Left forelimb (tissue), 1 donor: ENCODE measurements around the gene SORL1.
"Not testable (repeated sequence)": the region's sequence is repeated elsewhere in the genome, so short reads cannot be mapped to it uniquely, and the experiment has no call there.

ENCODE experiments used
- DNase-seq: peaks from one replicate; pipeline ENCODE4 v3.0.0-alpha.2; 2018; ENCODE audit warnings: low spot score

Gene SORL1

GRCh38 chr11:121563900-121564822 is 112.0 kb downstream of the SORL1 start:
- no peak for DNase-seq

DNA sequence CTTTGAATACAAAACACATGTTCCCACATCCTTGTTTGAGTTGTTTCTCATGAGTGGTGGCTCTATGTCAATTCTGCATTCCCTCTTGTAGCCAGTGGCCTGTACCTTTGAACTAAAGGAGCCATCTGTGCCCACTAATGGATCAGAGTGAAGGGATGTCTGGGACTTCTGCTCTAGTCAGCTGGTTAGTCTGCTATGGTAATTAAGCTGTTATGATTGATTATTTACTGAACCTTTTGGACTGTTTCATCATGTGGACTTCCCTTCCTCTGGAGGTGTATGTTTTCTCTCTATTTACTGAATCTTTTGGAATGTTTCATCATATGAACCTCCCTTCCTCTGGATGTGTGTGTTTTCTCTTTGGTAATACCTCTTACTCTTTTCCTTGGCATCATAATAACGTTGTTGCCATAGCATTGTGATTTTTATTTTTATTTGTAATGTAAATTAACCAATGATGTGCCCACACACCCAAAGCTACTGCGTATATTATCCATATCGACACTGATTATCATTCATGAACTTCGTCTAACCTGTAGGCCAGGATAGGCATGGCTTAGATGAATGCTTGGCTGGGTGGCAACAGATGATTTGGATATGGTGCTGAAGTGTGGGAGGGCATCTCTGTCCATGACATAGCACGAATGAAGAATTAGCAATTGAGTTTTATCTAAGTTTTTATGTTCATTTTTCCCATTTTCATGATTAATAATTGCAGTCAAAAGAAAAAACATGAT is 113.0 kb downstream of the SORL1 start:
- DNase-seq, result no peak

GRCh38 chr11:121566279-121567168 is 114.4 kb downstream of the SORL1 start:
- no peak for DNase-seq

DNA sequence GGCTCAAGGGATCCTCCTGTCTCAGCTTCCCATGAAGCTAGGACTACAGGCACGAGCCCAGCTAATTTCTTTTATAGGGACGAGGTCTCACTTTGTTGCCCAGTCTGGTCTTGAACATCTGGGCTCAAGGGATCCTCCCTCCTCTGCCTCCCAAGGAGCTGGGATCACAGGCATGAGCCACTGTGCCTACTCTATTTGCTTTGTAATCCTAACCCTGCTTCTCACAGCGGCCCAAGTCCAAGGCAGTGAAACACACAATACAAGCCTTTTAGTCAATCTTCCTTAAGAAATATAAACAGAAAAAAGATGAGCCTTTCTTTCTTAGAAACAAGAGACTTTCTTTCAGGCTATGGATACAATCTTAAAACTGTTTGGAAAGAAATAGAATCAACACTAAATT is 115.9 kb downstream of the SORL1 start:
- DNase-seq, result no peak

GRCh38 chr11:121569332-121570299 is 117.5 kb downstream of the SORL1 start:
- DNase-seq, result not testable (repeated sequence)

DNA sequence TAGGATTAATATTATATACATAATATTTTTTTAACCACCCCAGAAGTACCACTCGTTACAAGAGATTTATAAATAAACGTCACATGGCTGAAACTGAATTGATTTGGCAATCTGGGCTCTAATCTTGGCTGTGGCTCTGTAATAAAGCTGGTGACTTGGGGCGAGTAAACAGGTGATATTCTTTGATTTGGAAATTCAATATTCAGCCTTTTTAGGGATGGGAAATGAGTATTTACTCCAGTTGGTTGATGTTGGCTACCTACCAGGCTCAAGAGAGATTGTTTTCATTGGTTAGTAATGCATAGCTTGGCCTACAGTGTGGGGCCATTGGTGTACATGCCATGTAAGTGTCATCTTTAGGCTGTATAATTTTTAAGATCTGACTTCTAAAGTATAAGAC is 118.3 kb downstream of the SORL1 start:
- no peak for DNase-seq

DNA sequence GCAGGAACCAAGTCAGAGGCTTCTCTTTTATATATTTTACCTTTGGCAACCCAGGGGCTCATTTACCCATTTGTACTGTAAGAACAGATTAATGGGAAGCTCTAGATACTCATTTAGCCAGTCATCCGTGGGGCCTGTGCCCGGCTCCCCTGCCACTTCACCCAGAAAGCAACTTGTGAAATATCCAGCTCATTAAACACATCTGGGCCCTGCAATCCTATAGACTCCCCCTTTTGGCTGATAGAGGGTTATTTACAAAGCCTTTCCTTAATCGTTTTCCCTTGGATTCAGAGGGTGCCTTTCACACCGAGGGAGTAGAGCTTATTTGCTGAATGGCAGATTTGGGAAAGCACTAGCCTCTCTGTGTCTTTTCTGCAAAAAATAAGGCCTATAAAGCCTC is 119.4 kb downstream of the SORL1 start:
- no peak for DNase-seq

- no peak for DNase-seq
Observed at GRCh38 chr11:121572571-121573059, 120.5 kb downstream of the SORL1 start.

GRCh38 chr11:121574801-121575200 is 122.7 kb downstream of the SORL1 start:
- no peak for DNase-seq

- no peak for DNase-seq
Observed at GRCh38 chr11:121575250-121575962, 123.3 kb downstream of the SORL1 start.

DNA sequence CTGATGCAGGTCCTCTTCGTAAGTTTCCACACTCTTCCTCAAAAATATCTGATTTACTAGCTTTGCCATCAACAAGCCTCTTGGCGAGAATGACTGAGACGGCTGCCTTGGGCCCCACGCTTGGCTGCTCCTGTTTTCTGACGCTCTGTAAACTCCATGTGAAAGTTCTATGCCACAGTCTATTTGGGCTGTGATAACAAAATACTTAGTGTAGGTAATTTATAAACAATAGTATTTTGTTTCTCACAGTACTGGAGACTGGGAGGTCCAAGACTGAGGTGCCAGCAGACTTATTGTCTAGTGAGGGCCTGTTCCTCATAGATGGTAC is 123.8 kb downstream of the SORL1 start:
- DNase-seq, result no peak

GRCh38 chr11:121576531-121576930 is 124.4 kb downstream of the SORL1 start:
- DNase-seq, result no peak

- DNase-seq, result no peak
Observed at GRCh38 chr11:121577106-121577848, 125.2 kb downstream of the SORL1 start.

- DNase-seq, result no peak
Observed at GRCh38 chr11:121578251-121578976, 126.3 kb downstream of the SORL1 start.

GRCh38 chr11:121580154-121580553 is 128.0 kb downstream of the SORL1 start:
- DNase-seq, result no peak

- no peak for DNase-seq
Observed at GRCh38 chr11:121581607-121582006, 129.5 kb downstream of the SORL1 start.

DNA sequence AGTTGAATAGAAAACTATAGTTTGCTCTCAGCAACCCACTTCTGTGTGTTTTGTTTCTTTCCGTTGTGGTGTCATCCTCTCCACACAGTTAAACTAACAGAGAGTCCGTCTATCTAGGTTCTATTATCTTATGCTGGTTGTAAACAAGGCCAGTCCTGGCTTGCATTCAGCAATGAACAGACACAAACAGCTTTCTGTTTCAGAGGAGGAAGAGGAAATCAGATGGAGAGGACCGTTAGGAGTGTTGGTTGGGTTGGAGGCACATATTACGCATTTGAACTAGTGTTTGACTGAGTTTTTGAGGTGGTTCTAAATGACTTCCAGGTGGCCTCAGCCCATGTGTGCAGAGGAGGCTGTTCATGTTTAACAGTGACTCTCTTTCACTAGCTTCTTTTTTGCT is 130.2 kb downstream of the SORL1 start:
- DNase-seq, result no peak

DNA sequence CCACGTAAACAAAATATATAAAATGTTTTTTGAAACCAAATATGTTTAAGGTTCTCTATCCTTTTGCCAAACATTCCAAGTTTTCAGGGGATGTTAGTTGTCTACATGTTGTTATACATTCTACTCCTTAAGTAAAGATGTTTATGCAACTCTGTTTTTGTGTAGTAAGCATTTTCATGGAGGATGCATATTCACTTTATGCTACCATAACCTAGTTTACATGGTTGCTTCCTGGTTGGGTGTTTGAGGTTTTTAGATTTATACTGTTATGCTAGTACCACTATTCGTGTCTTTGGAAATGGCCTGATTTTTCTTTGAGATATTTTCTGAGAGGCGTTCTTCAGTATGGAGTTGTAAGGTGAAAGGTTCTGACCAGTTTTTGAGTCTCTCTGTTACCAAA is 131.7 kb downstream of the SORL1 start:
- no peak for DNase-seq

DNA sequence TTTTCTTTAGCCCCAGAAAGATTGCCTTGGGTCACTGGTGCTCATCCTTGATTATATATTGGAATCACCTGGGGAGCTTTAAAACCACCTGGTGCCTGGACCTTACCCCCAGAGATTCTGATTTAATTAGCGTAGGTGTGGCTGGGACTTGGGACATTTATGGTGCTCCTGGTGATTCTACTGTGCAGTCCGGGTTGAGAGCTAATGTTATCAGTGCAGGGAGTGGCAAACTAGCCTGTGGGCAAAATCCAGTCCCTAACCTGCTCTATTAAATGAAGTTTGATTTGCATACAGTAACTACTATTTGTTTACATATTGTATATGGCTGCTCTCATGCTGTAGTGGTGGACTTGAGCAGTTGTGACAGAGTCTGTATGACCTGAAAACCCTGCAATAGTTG is 134.6 kb downstream of the SORL1 start:
- DNase-seq, result no peak
